Vagina (tissue), 2 donors: ENCODE data around the gene MYL11.

Source experiments
- CTCF ChIP-seq, 3 experiments: fragments of 450-650 bp in 2 of 3; fragments of 200-600 bp in 1 of 3; sonication (generic) in 1 of 3; IDR thresholded peaks; one replicate each; pipeline ENCODE4 v1.5.1; 2017 to 2019; ENCODE audit warnings: antibody characterized with exemption in 3 of 3, mild to moderate bottlenecking in 2 of 3, moderate library complexity in 2 of 3
- POLR2A ChIP-seq, 2 donors: fragments of 450-650 bp; IDR thresholded peaks; one replicate each; pipeline ENCODE4 v1.6.1; 2017; ENCODE audit warnings: antibody characterized with exemption in 2 of 2, mild to moderate bottlenecking in 2 of 2, moderate library complexity in 2 of 2
- POLR2AphosphoS5 ChIP-seq, 2 donors: sonication (generic); formaldehyde crosslinking; IDR thresholded peaks; one replicate each; pipeline ENCODE4 v1.9.0; 2017; ENCODE audit warnings: antibody characterized with exemption in 2 of 2, mild to moderate bottlenecking in 2 of 2, low read depth in 1 of 2; ENCODE audit not compliant: insufficient read depth in 1 of 2

- TF ChIP-seq POLR2A (IDR thresholded peaks at IDR 0.05) (no peak), CTCF (IDR thresholded peaks at IDR 0.05) (no peak), POLR2AphosphoS5 (IDR thresholded peaks at IDR 0.05; ENCODE audit: insufficient read depth in 1 of 2, low read depth in 1 of 2) (no peak)
These were observed 46.4 kb downstream of the MYL11 start for GRCh38 chr16:30421010-30421409.
